ENCODE data around the gene CBX5.
"Not testable (repeated sequence)": the region's sequence is repeated elsewhere in the genome, so short reads cannot be mapped to it uniquely, and the experiment has no call there.

The CBX5 gene

GRCh38 chr12:54279632-54280467 lies at the start of gene CBX5:
CBX5 (minus strand) TSS chr12:54280122; CDS start chr12:54257650, 22,472 bp downstream.
- peak; percentile 100 for DNase-seq

GRCh38 chr12:54328595-54329337 lies 48.8 kb upstream of the CBX5 start:
- DNase-seq = no peak

DNA sequence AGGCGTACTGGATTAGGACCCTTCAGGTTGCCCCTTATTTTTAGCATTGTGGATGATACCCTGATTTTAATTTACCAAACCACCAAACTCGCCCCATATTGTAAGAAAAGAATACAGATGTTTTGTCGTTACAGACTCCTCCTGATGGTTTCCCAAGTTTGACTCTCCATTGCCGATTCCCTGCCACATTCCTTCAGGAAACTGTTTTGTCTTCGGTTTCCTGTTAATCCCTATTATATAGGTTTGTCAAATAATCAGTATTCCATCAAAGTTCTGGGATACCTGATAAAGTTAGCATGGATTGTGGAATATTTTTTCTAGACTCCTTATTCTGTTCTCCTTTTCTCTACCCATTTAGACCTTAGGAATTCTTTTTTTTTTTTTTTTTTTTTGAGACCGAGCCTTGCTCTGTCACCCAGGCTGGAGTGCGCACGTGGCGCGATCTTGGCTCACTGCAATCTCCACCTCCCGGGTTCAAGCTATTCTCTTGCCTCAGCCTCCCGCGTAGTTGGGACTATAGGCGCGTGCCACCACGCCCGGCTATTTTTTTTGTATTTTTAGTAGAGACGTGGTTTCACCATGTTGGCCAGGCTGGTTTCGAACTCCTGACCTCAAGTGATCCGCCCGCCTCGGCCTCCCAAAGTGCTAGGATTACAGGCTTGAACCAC lies 45.7 kb upstream of the CBX5 start:
- not testable (repeated sequence) for DNase-seq

GRCh38 chr12:54324617-54325441 lies 44.9 kb upstream of the CBX5 start, which contains the start of gene COPZ1:
COPZ1 (plus strand) TSS chr12:54325131; CDS start chr12:54325164, 33 bp downstream.
- peak; percentile 99 for DNase-seq

- DNase-seq = no peak
Measured at GRCh38 chr12:54321363-54321762, 41.4 kb upstream of the CBX5 start.

DNA sequence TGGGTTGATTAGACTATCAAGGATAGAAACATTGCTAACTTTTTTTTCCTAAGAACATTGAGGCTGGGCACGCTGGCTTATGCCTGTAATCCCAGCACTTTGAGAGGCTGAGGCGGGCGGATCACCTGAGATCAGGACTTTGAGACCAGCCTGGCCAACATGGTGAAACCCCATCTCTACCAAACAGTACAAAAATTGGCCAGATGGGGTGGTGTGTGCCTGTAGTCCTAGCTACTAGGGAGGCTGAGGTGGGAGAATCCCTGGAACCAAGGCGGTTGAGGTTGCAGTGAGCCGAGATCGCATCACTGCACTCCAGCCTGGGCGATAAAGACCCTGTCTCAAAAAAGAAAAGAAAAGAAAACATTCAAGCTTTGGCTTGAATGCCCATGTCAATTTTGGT lies 32.4 kb upstream of the CBX5 start:
- not testable (repeated sequence) for DNase-seq

GRCh38 chr12:54311051-54311450 lies 31.1 kb upstream of the CBX5 start:
- DNase-seq = no peak

DNA sequence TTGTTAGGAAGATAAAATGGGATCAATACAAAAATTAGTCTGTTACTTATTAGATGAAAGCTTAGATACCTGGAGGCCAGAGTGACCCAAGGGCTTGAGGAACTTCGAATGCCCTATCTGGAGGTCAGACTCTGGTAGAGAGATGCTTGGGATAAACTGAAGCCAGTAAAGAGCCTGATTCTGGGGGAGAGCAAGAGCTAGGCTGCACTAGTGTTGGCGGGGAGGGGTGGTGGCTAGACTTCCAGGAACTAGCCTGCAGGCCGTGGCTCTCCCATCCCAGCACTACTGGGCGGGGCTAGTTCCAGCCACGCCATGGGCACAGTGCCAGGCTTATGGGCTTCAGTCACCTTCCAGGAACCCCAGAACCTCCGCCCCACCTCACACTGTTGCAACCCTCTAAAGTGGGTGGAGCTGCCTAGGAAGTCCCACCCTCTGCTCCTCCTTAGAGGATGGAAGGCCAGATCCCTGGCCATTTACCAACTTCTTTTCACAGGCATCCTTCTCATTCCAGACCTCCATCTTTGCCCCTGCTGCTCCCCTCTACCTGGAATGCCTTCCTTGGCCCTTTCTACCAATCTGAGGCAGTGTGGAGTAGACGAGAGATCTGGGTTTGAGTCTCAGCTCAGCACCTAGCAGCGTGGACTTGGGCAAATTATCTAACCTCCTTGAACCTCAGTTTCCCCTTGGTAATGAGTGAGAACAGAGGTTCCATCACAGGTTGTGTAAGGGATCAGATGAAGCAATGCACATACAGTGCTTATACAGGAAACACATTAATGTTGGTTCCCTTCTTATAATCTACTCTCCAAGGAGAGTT lies 27.2 kb upstream of the CBX5 start:
- no peak for DNase-seq

DNA sequence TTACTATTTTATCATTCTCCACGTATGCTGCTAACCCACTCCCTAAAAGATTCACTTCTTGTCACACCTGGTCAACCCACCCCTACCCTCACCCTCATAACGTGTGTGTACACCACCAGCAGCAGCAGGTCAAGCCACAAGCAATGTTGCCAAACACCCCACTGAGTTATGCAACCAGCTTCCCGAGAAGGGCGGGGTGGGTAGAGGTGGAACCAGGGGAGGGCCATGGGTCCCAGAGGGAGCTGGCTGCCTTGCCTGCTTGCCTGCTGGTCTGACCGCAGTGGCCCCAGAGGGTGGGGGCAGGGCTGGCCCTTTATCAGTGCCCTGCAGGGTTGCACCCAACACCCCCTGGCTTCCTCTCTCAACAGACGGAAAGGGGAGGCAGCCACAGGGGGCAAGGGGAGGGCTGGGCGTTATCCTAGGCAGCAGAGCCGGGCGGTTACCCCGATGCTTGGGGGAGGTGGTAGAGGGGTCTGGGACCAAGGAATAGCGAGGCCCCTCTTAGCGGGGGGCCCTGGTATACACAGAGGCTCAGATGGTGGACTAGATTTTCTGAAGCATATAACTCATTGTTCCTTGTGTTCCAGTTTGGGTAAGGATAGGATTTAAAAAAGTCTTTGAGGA lies 24.4 kb upstream of the CBX5 start:
- DNase-seq = no peak

- DNase-seq = no peak
Measured at GRCh38 chr12:54303640-54304039, 23.7 kb upstream of the CBX5 start.

- no peak for DNase-seq
Measured at GRCh38 chr12:54301428-54302048, 21.6 kb upstream of the CBX5 start.

- no peak for DNase-seq
Measured at GRCh38 chr12:54300732-54301427, 21.0 kb upstream of the CBX5 start, which contains the start of gene NFE2. NFE2 (minus strand) TSS chr12:54301015; CDS start chr12:54295248, 5,767 bp downstream.

DNA sequence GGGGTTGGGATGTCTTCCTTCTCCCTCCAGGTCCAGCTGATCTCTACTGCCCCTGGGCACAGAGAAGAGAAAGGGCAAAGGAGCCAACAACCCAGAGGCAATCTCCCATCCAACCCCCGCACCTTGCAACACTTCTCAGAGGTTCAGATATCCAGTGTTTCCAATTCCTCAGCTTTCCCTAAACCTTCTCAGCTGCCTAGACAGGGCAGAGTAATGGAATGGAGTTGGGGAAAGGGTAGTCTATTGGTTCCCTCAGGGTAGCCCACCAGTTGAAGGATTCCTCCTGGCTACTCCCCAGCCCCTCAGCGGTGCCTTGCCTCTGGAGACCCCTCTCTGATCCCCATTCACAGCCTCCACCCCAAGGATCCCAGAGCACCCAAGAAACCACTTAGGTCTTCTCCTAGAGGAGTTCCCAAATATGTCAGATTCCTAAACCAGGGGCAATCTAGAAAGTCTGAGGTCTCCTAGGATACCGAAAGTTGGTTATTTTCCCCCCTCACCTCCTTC lies 20.4 kb upstream of the CBX5 start:
- DNase-seq = no peak

DNA sequence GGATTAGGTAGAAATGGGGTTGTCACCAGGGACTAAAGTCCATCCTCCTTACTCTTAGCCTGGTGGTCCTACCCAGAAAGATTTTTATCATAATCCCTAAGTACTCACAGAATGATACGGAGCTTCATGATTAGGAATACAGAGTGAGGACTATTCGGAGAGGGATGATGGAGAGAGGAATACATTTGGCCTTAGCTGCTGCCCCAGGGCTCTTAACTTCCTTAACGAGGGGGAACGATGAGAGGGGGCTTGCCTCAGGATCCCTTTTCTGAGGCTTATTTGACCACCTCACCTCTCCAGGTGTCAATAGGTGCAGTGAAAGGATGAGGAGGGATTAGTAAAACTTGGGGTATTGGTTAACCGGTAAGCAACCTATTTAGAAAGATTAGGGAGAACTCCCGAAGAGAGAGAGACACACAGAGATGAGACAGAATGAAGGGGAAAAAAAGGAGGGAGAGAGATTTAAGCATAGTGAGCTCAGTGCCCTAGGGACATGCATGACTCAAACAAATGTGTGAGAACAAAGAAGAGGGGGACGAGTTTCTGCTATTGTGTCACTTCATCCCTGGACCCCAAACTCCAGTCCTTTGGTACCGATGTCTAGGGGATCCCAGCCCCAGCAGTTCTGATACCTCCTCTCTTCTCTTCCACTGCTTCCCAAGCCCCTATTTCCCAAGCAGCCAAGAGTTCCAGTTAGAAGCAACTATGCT lies 19.7 kb upstream of the CBX5 start:
- DNase-seq = no peak

GRCh38 chr12:54298904-54299303 lies 19.0 kb upstream of the CBX5 start:
- DNase-seq = no peak

GRCh38 chr12:54296393-54297099 lies 16.6 kb upstream of the CBX5 start:
- no peak for DNase-seq

- DNase-seq = no peak
Measured at GRCh38 chr12:54294953-54295566, 15.1 kb upstream of the CBX5 start.
